Mononuclear cell (primary cell): ENCODE results near the gene IFT52. TPM values are rescaled to one million over a fixed set of nuclear protein-coding genes. Genes with fewer than 3 reads are reported as not detected.

Experiments used
- H3K27me3 ChIP-seq: 2 replicates; pipeline ENCODE4 v1.6.0; 2011; ENCODE audit warnings: low read length, control low read depth; ENCODE audit not compliant: insufficient read depth
- H3K4me1 ChIP-seq: 2 replicates; pipeline ENCODE4 v1.5.1; 2011; ENCODE audit warnings: mild to moderate bottlenecking, low read length, control low read depth; ENCODE audit not compliant: insufficient read depth
- H3K4me3 ChIP-seq: 2 replicates; pipeline ENCODE4 v1.5.1; 2011; ENCODE audit warnings: mild to moderate bottlenecking, low read length, moderate library complexity
- H3K9me3 ChIP-seq: 2 replicates; pipeline ENCODE4 v1.5.1; 2011; ENCODE audit warnings: low read depth, mild to moderate bottlenecking, control low read depth, low read length
- total RNA-seq: library from RNA; depleted of rRNA; stranded (reverse); fragments of >200 nt; gene quantifications from one replicate; pipeline ENCODE4 v1.2.3, GENCODE V29; 2012

The IFT52 gene
- total RNA-seq, 1 donor = 18.8 TPM

- peaks cover 4% of the 10 kb centered on the region for H3K4me1 ChIP-seq
- no peaks in the 10 kb centered on the region for H3K27me3 ChIP-seq
- H3K9me3 ChIP-seq = no peaks in the 10 kb centered on the region
- H3K4me3 ChIP-seq = no peak overlapping the region
Observed at GRCh38 chr20:43560974-43561373, 29.8 kb upstream of the IFT52 start.

GRCh38 chr20:43563429-43563828 is 27.3 kb upstream of the IFT52 start:
- H3K4me1 ChIP-seq = no peaks in the 10 kb centered on the region
- no peaks in the 10 kb centered on the region for H3K9me3 ChIP-seq
- no peaks in the 10 kb centered on the region for H3K27me3 ChIP-seq
- H3K4me3 ChIP-seq = no peak overlapping the region

GRCh38 chr20:43563991-43564390 is 26.7 kb upstream of the IFT52 start:
- Histone ChIP-seq H3K4me1 (no peaks in the 10 kb centered on the region), H3K9me3 (no peaks in the 10 kb centered on the region), H3K4me3 (no peak overlapping the region), H3K27me3 (no peaks in the 10 kb centered on the region)

- Histone ChIP-seq H3K27me3 (no peaks in the 10 kb centered on the region), H3K4me3 (no peak overlapping the region), H3K4me1 (no peaks in the 10 kb centered on the region), H3K9me3 (no peaks in the 10 kb centered on the region)
Observed at GRCh38 chr20:43564455-43564854, 26.3 kb upstream of the IFT52 start.

- H3K4me3 ChIP-seq = no peak overlapping the region
- H3K27me3 ChIP-seq = no peaks in the 10 kb centered on the region
- H3K4me1 ChIP-seq = no peaks in the 10 kb centered on the region
- no peaks in the 10 kb centered on the region for H3K9me3 ChIP-seq
Observed at GRCh38 chr20:43564993-43565757, 25.6 kb upstream of the IFT52 start.

- no peaks in the 10 kb centered on the region for H3K27me3 ChIP-seq
- no peak overlapping the region for H3K4me3 ChIP-seq
- no peaks in the 10 kb centered on the region for H3K9me3 ChIP-seq
- H3K4me1 ChIP-seq = no peaks in the 10 kb centered on the region
Observed at GRCh38 chr20:43565758-43566104, 25.0 kb upstream of the IFT52 start.

- no peak overlapping the region for H3K4me3 ChIP-seq
- no peaks in the 10 kb centered on the region for H3K4me1 ChIP-seq
- no peaks in the 10 kb centered on the region for H3K27me3 ChIP-seq
- H3K9me3 ChIP-seq = no peaks in the 10 kb centered on the region
Observed at GRCh38 chr20:43567477-43567876, 23.3 kb upstream of the IFT52 start.

- no peaks in the 10 kb centered on the region for H3K9me3 ChIP-seq
- H3K4me1 ChIP-seq = no peaks in the 10 kb centered on the region
- H3K4me3 ChIP-seq = no peak overlapping the region
- H3K27me3 ChIP-seq = no peaks in the 10 kb centered on the region
Observed at GRCh38 chr20:43568706-43569105, 22.0 kb upstream of the IFT52 start.

- Histone ChIP-seq H3K4me1 (no peaks in the 10 kb centered on the region), H3K4me3 (no peak overlapping the region), H3K9me3 (no peaks in the 10 kb centered on the region), H3K27me3 (no peaks in the 10 kb centered on the region)
Observed at GRCh38 chr20:43569282-43569681, 21.5 kb upstream of the IFT52 start.

GRCh38 chr20:43570496-43570895 is 20.2 kb upstream of the IFT52 start:
- H3K4me1 ChIP-seq = no peaks in the 10 kb centered on the region
- H3K9me3 ChIP-seq = no peaks in the 10 kb centered on the region
- H3K27me3 ChIP-seq = no peaks in the 10 kb centered on the region
- H3K4me3 ChIP-seq = no peak overlapping the region

GRCh38 chr20:43571310-43571709 is 19.4 kb upstream of the IFT52 start:
- Histone ChIP-seq H3K4me3 (no peak overlapping the region), H3K27me3 (no peaks in the 10 kb centered on the region), H3K4me1 (no peaks in the 10 kb centered on the region), H3K9me3 (no peaks in the 10 kb centered on the region)

- Histone ChIP-seq H3K27me3 (no peaks in the 10 kb centered on the region), H3K4me1 (no peaks in the 10 kb centered on the region), H3K9me3 (no peaks in the 10 kb centered on the region), H3K4me3 (no peak overlapping the region)
Observed at GRCh38 chr20:43571771-43572170, 19.0 kb upstream of the IFT52 start.

- Histone ChIP-seq H3K9me3 (no peaks in the 10 kb centered on the region), H3K27me3 (no peaks in the 10 kb centered on the region), H3K4me1 (no peaks in the 10 kb centered on the region), H3K4me3 (no peak overlapping the region)
Observed at GRCh38 chr20:43572891-43573290, 17.8 kb upstream of the IFT52 start.

- H3K27me3 ChIP-seq = no peaks in the 10 kb centered on the region
- no peaks in the 10 kb centered on the region for H3K4me1 ChIP-seq
- no peaks in the 10 kb centered on the region for H3K9me3 ChIP-seq
- no peak overlapping the region for H3K4me3 ChIP-seq
Observed at GRCh38 chr20:43576108-43576507, 14.6 kb upstream of the IFT52 start.

- H3K4me3 ChIP-seq = no peak overlapping the region
- H3K9me3 ChIP-seq = no peaks in the 10 kb centered on the region
- H3K4me1 ChIP-seq = peaks cover 7% of the 10 kb centered on the region
- no peaks in the 10 kb centered on the region for H3K27me3 ChIP-seq
Observed at GRCh38 chr20:43579861-43580793, 10.6 kb upstream of the IFT52 start.
